A549 (cell line): ENCODE measurements around the gene DPYD.

Source experiments
- KDM1A ChIP-seq: fragments of 200-600 bp; sonication (generic); IDR thresholded peaks from 2 replicates; pipeline ENCODE4 v1.6.1; 2016; ENCODE audit warnings: low read depth, mild to moderate bottlenecking
- NR3C1 ChIP-seq: fragments of >200 bp; sonication (Bioruptor Twin); formaldehyde crosslinking; IDR thresholded peaks from 3 replicates; pipeline ENCODE4 v1.6.1; 2017
- POLR2A ChIP-seq: IDR thresholded peaks from 2 replicates; pipeline ENCODE4 v1.6.1; 2012; ENCODE audit warnings: mild to moderate bottlenecking, low read length
- TF ChIP-seq, protein P1 (sequence below): fragments of >200 bp; sonication (Bioruptor Twin); formaldehyde crosslinking; IDR thresholded peaks from 3 replicates; pipeline ENCODE4 v1.5.1; 2016

GRCh38 chr1:97160818-97161217 is 760.0 kb downstream of the DPYD start:
- TF ChIP-seq, protein P1, sequence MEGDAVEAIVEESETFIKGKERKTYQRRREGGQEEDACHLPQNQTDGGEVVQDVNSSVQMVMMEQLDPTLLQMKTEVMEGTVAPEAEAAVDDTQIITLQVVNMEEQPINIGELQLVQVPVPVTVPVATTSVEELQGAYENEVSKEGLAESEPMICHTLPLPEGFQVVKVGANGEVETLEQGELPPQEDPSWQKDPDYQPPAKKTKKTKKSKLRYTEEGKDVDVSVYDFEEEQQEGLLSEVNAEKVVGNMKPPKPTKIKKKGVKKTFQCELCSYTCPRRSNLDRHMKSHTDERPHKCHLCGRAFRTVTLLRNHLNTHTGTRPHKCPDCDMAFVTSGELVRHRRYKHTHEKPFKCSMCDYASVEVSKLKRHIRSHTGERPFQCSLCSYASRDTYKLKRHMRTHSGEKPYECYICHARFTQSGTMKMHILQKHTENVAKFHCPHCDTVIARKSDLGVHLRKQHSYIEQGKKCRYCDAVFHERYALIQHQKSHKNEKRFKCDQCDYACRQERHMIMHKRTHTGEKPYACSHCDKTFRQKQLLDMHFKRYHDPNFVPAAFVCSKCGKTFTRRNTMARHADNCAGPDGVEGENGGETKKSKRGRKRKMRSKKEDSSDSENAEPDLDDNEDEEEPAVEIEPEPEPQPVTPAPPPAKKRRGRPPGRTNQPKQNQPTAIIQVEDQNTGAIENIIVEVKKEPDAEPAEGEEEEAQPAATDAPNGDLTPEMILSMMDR, result no peak
- TF ChIP-seq POLR2A (no peak), KDM1A (no peak), NR3C1 (no peak)
